Ramos (cell line): ENCODE data around the gene CLASP1.
"Not testable (repeated sequence)": the region's sequence is repeated elsewhere in the genome, so short reads cannot be mapped to it uniquely, and the experiment has no call there.

ENCODE experiments used
- in situ Hi-C: fragments of 300-500 bp; cut with MboI; formaldehyde crosslinking; loops from one replicate; pipeline ENCODE4 v1.14.3; 2022; ENCODE audit warnings: low sequenced_read_pairs; ENCODE audit not compliant: unreplicated experiment

Gene CLASP1

DNA sequence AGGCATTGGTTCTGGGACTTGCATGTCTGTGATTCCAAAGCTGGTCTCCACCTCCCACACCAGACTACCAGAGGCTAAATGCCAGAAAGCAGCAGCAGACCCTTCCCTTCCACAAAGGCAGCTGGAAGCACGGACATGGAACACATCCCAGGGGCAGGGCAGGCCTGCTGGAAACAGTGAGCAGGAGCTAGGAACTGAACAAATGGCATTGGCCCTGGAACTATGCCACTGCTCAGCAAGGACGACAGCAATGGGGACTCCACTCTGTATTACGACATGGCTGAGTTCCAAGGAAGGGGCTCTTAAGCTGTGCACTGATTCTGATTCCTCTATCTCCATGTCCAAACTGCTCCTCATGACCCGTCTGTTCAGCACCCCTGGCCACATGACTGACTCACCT lies 286.5 kb downstream of the CLASP1 start:
- in situ Hi-C loops: no loop called here

DNA sequence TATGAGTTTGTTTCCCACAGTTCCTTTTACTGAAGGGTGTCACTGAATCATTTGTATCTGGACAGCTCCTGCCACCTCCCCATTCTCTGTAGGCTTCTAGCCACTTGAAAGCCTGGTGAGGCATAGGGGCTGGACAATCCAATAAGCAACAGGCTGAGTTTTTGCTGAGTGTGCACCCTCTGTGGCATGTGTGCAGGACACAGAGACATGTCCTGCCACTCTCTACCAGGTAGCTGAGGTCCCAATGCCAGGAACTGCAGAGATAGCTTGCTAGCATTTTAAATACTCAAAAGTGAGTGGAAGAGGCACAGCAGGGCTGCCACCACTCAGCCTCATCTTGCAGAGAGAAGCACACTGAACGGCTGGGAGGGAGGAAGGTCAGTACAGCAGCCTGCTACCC lies 287.0 kb downstream of the CLASP1 start:
- in situ Hi-C loops: no loop called here

DNA sequence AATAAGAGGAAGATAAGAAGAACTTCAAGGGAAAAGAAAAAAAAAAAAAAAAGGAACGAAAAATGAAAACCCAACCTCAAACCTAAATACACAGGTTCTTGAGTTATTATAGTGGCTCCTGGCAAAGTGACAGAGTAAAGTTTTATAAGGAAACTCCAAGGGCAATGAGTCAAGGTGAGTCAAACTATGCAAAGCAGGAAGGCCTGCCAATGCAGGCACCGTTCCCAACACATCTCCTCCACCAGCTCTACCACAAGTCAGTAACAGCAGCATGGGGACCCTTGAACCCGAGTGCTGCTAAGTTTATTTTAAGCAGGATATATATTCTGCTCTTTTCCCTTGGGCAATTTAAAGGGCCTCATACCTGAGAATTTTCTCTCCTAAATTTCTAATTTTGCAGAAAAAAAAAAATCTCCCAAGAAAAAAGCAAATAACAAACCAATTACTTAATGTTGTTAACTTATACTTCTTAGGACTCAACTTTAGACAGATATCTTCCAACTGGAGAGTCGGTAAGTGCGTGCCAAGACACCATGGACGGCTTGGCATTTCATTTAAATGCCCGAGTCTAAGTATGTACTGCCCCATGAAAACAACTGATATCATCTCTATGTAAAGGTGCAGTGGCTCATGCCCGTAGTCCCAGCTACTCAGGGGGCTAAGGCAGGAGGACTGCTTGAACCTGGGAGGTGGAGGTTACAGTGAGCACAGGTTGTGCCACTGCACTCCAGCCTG lies 288.5 kb downstream of the CLASP1 start:
- in situ Hi-C loops: no loop called here

DNA sequence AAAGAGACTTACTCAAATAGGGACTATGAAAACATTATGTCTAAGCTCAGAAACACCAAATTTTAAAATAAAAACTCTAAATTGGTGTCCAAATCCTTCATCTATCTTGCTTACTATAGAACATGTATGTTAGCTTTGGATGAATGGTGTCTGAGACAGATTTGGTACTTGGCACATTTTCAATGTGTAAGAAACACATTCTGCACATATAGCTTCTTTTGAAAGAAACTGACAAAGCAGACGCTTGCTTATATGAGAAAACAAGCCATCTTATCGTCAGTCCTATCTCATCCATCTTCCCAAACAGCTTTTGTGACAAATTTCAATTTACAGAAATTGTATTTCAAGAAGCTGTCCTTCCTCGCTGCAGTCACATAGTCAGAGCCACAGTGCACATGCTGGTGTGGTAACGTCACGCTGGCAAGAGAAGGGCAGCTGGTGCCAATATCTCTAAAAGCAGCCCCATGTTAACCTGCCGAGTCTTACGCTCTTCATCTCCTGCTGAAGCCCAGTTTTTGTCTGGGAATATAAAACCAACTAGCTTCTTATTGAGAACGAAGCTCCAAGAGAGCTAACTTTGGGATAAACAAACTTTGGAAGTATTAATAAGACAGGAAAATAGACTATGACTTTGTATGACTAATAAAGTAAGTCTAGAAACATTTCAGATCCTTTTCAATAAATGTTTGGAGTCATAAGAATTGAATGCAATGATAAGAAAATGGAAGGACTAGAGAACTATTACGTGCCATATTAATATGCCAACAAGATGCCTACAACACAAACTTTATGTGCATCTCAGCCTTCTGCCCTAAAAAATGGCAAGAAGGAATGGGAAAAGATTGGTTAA lies 289.3 kb downstream of the CLASP1 start:
- in situ Hi-C loops: no loop called here

- in situ Hi-C loops: no loop called here
These were observed 290.1 kb downstream of the CLASP1 start for GRCh38 chr2:121359170-121359569.

DNA sequence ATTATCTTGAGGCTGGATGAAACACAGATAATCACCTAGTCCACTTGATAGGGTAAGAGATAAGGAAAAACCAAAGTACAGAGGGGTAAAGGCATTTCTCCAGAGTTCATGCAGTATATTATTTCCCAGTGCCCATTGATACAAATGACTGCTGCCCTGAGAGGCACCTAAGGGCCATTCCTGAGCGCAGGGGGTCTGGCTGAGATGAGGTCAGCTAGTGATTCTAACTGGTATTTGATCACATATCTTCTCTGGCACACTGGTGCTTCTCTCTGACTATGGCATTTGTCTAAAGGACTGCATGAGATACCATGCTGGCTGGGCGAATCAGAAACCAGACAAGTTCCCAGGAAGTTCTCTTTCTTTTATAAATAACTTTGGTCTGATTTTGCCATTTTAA lies 291.0 kb downstream of the CLASP1 start:
- in situ Hi-C loops: no loop called here

GRCh38 chr2:121356058-121356640 lies 293.1 kb downstream of the CLASP1 start:
- in situ Hi-C loops: no loop called here

DNA sequence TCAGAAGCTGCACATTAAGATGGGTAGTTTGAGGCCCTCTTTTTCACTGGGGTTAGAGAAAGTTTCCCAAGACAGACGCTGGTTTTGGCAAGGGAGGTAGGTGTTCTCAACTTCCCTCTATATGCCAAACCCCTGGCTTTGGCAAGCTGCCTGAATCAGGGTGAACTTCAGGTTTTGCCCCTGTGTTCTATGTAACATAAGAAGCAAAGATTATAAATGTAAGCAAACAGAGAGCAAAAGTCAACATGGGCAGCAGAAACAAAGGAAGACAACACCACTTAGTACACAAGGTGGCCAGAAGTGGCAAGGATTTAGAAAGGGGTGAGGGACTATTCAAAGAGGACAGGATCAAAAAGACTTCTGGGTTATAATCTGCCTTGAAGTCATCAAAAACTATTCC lies 293.8 kb downstream of the CLASP1 start:
- in situ Hi-C loops: no loop called here

DNA sequence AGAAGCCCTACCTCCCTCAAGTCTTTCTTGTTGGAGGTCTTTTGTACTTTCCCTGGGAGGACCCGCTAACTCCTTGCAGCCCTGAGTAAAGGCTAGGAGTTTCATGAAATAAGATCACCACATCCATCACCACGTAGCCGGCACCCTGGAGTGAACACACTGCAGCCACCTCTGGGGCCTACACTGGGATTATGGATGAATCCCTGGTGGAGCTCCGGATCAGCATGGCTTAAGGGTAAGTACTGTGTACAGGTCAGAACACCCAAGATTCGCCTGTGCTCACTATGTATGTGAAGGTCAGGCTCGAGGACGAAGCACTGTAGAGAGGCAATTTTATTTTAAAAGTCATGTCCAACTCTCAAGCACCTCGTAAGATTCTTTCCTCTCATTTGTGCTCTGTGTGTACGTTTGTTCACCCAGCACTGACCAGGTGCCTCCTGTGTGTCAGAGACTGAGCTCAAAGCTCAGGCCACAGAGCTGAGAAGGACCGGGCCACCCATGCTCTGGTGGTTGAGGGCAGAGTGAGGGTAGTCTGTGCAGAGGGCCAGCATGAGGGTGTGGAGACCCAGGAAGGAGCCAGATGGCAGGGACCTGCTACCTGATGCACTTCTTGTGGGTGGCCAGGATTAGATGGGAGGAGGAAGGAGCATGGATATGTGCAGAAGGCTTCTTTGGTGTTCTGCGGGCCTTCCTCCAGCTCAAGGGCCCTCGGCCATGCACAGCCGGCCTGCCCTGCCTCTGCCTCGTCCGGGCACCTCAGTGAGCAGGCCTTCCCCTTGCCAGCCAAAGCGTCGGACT lies 297.5 kb downstream of the CLASP1 start:
- in situ Hi-C loops: no loop called here

GRCh38 chr2:121350890-121351289 lies 298.4 kb downstream of the CLASP1 start:
- in situ Hi-C loops: no loop called here

- in situ Hi-C loops: no loop called here
These were observed 298.9 kb downstream of the CLASP1 start for GRCh38 chr2:121350402-121350775.

- in situ Hi-C loops: no loop called here
These were observed 299.4 kb downstream of the CLASP1 start for GRCh38 chr2:121349721-121350401.

DNA sequence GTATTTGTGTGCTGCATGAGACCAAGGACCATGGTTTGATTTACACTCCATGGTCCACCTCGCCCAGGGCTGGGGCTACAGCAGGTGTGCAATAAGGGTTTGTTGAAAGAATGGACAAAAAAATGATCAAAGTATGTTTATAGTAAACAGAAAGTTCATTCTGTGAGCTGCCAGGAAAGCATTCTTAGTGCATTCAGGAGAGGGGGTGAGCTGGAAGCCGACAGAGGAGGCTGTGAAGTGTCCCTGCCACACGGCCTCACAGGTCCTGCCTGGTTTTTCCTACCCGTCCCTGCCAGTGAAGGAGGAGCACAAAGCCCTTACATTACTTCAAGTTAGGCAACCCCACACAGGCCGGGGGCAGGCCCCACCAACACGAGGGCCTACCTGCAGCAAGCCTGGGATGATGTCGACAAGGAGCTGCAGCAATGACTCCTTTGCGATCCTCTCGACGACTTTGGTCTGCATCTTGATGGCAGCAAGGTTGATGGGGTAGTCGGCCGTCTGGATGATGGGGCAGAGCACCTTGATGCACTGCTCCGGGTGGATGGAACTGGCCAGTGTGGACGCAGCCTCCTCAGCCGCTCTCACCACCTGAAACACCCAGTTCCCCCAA lies 301.0 kb downstream of the CLASP1 start:
- in situ Hi-C loops: no loop called here

- in situ Hi-C loops: no loop called here
These were observed 302.4 kb downstream of the CLASP1 start for GRCh38 chr2:121346859-121347258.

DNA sequence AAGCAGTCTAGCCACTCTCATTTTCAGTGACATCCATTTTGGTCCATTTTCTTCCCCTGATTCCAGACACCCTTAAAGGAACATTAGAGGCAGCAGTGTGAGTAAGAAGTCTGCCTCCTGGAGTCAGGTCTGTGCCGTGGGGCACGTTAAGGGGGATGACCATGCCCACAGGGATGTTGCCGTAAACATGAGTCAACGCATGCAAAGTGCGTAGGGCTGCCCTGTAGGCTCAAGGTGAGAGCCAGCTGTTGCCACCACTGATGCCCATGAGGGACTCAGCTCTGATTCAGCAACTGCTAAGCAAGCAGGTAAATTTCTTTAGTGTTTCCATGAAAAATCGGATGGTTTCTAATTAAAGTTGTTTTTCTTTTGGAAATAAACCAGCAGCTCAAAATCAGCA lies 302.9 kb downstream of the CLASP1 start:
- in situ Hi-C loops: no loop called here

GRCh38 chr2:121345887-121346286 lies 303.4 kb downstream of the CLASP1 start:
- in situ Hi-C loops: no loop called here

DNA sequence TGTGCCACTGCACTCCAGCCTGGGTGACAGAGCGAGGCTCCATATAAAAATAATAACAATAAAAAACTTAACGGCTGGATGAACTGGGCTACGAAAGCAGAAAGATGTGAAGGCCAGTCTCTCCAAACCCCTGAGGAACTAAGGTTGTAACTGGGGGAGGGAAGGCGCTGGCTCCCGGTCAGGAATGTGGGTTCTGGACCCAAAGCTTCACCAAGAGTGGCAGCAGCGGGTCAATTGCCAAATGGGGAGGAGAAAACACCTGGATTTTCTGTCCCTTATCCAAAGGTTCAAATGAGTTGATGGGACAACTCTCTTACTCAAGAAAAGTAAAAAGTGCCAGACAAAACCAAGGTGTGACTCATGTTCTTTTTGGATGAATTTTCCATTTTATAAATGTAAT lies 304.2 kb downstream of the CLASP1 start:
- in situ Hi-C loops: no loop called here

- in situ Hi-C loops: not testable (repeated sequence)
These were observed 305.3 kb downstream of the CLASP1 start for GRCh38 chr2:121343828-121344399.

GRCh38 chr2:121343191-121343590 lies 306.1 kb downstream of the CLASP1 start:
- in situ Hi-C loops: no loop called here
